22Rv1 (cell line): Measurements from ENCODE around the gene MSI2.

Experiments used
- ZFX ChIP-seq: fragments of 450-650 bp; IDR thresholded peaks from 2 replicates; pipeline ENCODE4 v1.6.1; 2017; ENCODE audit warnings: antibody characterized with exemption, borderline replicate concordance
- TF ChIP-seq, protein P1 (sequence below): fragments of 450-650 bp; IDR thresholded peaks from 2 replicates; pipeline ENCODE4 v1.5.1; 2017; ENCODE audit warnings: mild to moderate bottlenecking

DNA sequence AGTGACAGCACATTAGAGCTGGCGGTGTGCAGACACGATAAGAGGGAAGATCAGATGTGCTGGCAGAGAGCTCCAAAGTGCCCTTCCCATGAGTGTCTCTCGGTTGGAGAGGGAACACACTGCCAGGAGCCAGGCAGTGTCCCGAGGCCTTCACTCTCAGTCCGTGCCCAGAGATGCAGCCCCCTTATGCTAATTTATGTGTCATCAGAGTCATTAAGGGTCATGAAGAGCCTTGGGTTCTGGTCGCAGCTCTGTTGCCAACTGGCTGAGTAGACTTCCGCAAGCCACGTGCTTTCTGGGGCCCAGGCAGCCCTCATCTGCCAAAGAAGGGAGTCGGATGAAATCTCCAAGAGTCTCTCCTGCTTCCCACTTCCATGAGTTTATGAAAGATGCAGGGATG lies 232.5 kb downstream of the MSI2 start:
- TF ChIP-seq, protein P1, sequence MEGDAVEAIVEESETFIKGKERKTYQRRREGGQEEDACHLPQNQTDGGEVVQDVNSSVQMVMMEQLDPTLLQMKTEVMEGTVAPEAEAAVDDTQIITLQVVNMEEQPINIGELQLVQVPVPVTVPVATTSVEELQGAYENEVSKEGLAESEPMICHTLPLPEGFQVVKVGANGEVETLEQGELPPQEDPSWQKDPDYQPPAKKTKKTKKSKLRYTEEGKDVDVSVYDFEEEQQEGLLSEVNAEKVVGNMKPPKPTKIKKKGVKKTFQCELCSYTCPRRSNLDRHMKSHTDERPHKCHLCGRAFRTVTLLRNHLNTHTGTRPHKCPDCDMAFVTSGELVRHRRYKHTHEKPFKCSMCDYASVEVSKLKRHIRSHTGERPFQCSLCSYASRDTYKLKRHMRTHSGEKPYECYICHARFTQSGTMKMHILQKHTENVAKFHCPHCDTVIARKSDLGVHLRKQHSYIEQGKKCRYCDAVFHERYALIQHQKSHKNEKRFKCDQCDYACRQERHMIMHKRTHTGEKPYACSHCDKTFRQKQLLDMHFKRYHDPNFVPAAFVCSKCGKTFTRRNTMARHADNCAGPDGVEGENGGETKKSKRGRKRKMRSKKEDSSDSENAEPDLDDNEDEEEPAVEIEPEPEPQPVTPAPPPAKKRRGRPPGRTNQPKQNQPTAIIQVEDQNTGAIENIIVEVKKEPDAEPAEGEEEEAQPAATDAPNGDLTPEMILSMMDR = no peak
- no peak for TF ChIP-seq ZFX
